Gastroesophageal sphincter (tissue), 3 donors: ENCODE results near the gene POLR3C.
"Not testable (repeated sequence)": the region's sequence is repeated elsewhere in the genome, so short reads cannot be mapped to it uniquely, and the experiment has no call there.

Experiments
- EP300 ChIP-seq: sonication (generic); formaldehyde crosslinking; IDR thresholded peaks from one replicate; pipeline ENCODE4 v1.6.1; 2017; ENCODE audit warnings: antibody characterized with exemption, mild to moderate bottlenecking
- POLR2A ChIP-seq, 2 donors: fragments of 450-650 bp; IDR thresholded peaks; one replicate each; pipeline ENCODE4 v1.6.1; 2017; ENCODE audit warnings: antibody characterized with exemption in 2 of 2, mild to moderate bottlenecking in 2 of 2, moderate library complexity in 1 of 2
- TF ChIP-seq, protein P1 (sequence below), 4 experiments: fragments of 200-600 bp in 2 of 4; fragments of 450-650 bp in 2 of 4; sonication (generic) in 1 of 4; IDR thresholded peaks; one replicate each; pipeline ENCODE4 v1.5.1; 2017 to 2019; ENCODE audit warnings: antibody characterized with exemption in 4 of 4, mild to moderate bottlenecking in 2 of 4, moderate library complexity in 2 of 4

DNA sequence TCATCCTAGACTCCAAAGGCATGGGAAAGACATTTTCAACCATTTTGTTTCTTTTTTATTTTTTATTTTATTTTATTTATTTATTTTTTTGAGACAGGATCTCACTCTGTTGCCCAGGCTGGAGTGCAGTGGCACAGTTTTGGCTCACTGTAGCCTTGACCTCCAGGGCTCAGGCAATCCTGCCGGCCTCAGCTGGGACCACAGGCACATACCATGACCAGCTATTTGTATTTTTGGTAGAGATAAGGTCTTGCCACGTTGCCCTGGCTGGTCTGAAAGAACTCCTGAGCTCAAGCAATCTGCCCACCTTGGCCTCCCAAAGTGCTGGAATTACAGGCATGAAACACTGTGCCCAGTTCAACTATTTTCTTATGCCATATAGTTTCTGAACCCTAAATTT, 32.1 kb upstream of the POLR3C start:
- TF ChIP-seq, protein P1, sequence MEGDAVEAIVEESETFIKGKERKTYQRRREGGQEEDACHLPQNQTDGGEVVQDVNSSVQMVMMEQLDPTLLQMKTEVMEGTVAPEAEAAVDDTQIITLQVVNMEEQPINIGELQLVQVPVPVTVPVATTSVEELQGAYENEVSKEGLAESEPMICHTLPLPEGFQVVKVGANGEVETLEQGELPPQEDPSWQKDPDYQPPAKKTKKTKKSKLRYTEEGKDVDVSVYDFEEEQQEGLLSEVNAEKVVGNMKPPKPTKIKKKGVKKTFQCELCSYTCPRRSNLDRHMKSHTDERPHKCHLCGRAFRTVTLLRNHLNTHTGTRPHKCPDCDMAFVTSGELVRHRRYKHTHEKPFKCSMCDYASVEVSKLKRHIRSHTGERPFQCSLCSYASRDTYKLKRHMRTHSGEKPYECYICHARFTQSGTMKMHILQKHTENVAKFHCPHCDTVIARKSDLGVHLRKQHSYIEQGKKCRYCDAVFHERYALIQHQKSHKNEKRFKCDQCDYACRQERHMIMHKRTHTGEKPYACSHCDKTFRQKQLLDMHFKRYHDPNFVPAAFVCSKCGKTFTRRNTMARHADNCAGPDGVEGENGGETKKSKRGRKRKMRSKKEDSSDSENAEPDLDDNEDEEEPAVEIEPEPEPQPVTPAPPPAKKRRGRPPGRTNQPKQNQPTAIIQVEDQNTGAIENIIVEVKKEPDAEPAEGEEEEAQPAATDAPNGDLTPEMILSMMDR (IDR thresholded peaks at IDR 0.05): not testable (repeated sequence)
- TF ChIP-seq EP300; POLR2A (IDR thresholded peaks at IDR 0.05): not testable (repeated sequence)
